ENCODE results near the gene TTC9B.
"Not testable (repeated sequence)": the region's sequence is repeated elsewhere in the genome, so short reads cannot be mapped to it uniquely, and the experiment has no call there.

TTC9B gene

DNA sequence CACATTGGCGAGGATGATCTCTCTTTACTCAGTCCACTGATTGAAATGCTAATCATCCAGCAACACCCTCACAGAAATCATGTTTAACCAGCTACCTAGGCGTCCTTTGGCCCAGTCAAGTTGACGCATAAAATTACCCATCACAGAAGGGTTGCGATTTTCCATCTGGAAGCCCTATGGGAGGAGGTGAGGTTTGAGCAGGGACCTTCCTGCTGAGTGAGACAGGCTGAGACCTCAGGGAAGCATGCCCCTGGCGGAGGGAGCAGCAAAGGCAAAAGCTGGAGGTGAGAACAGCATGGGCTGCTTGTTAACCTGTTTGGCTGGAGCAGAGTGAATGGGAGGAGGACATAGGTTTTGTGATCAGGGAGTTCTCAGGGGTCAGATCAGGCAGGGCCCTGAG, 7.3 kb downstream of the TTC9B start:
- no peak for DNase-seq

DNA sequence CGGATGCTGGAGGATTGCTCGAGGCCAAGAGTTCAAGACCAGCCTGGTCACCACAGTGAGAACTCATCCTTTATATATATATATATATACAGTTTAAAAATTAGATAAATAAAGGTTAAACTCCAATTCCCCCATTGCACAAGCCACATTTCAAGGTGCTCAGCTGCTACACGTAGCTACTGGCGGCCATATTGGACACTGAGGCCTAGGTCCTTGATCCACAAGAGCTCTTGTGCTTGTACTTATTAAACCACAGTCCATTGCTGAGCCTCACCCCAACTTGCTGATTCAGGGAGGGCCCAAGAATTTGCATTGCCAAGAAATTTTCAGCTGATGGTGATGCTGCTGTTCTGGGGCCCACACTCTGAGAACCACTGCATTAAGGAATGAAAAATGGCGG, 9.6 kb downstream of the TTC9B start:
- DNase-seq, result no peak

DNA sequence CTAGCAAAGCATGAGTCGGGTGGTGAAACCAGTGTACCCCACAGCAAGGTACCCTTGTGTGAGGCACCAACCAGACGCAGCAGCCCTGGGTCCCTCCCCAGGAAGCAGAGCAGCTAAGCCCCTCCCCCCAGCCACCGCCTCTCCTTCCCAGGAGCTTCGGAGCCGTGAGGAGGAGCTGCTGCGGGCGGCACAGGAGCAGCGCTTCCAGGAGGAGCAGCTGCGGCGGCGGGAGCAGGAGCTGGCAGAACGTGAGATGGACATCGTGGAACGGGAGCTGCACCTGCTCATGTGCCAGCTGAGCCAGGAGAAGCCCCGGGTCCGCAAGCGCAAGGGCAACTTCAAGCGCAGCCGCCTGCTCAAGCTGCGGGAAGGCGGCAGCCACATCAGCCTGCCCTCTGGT, 12.4 kb downstream of the TTC9B start:
- no peak for DNase-seq

DNA sequence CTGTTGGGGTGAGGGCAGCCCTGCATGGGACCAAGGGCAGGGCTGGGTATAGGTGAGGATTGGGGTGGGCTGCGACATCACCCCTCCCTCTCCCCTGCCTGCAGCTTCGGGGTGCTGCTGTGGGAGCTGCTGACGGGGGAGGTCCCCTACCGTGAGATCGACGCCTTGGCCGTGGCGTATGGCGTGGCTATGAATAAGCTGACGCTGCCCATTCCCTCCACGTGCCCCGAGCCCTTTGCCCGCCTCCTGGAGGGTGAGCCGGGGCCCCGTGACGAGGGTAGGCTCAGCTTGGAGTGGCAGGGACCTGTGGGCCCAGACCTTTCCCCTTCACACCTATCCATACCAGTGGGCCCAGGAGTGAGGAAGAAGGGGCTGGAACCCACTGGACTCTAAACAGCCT, 13.8 kb downstream of the TTC9B start:
- DNase-seq, result no peak

DNA sequence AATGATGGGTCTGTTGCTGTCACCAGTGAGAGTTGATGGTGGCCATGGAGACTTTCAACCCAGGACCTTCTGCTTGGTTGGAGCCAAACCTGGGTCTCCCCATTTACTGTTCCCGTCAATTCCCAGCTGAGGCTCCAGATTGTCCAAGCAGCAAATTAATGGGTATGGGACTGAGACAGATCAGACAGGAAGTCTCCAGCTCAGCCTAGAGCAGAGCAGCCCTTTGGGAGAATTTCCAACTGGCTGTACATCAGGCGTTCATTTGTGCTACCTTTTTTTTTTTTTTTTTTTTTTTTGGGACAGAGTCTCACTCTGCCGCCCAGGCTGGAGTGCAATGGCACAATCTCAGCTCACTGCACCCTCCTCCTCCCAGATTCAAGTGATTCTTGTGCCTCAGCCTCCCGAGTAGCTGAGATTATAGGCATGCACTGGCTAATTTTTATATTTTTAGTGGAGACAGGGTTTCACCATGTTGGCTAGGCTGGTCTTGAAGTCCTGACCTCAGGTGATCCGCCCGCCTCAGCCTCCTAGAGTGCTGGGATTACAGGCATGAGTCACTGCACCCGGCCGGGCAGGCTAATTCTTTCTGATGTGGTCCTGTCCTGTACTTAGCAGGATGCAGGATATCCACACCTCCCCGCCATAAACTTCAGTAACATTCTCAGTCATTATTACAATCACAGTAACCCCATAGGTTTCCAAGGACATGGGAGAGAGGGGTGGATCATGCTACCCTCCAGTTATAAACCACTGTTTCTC, 17.7 kb downstream of the TTC9B start:
- DNase-seq, result no peak

DNA sequence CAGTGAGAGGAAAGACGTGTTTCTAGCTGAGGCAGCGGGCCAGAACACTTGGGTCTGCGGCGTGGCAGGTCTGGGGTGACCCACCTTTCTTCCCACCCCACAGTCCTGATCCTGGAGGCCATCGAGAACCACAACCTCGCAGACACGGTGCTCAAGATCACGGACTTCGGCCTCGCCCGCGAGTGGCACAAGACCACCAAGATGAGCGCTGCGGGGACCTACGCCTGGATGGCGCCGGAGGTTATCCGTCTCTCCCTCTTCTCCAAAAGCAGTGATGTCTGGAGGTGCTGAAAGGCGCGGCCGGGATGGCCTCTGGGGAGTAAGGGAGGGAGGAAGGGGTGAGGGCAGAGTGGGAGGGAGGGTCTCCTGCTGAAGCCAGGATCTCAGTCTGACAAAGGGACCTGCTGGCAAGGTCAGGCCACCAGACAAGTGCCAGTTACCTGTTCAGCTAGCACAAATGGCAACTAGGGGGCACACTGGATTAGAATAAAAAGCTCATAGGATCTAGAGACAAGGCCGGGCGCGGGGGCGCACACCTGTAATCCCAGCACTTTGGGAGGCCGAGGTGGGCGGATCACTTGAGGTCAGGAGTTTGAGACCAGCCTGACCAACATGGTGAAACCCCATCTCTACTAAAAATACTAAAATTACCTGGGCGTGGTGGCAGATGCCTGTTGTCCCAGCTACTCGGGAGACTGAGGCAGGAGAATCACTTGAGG, 19.8 kb downstream of the TTC9B start:
- DNase-seq, result no peak

DNA sequence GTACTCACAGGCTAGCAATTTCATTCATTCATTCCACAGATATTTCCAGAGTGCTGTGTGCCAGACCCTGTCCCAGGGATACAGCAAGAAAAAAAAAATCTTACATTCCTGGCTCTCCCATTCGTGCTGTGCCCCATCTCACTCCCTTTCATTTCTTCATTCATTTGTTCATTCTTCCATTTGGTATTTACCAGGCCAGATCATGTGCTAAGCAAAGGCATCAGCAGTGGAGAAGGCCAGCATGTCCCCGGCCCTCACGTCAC, 24.7 kb downstream of the TTC9B start:
- DNase-seq, result no peak

DNA sequence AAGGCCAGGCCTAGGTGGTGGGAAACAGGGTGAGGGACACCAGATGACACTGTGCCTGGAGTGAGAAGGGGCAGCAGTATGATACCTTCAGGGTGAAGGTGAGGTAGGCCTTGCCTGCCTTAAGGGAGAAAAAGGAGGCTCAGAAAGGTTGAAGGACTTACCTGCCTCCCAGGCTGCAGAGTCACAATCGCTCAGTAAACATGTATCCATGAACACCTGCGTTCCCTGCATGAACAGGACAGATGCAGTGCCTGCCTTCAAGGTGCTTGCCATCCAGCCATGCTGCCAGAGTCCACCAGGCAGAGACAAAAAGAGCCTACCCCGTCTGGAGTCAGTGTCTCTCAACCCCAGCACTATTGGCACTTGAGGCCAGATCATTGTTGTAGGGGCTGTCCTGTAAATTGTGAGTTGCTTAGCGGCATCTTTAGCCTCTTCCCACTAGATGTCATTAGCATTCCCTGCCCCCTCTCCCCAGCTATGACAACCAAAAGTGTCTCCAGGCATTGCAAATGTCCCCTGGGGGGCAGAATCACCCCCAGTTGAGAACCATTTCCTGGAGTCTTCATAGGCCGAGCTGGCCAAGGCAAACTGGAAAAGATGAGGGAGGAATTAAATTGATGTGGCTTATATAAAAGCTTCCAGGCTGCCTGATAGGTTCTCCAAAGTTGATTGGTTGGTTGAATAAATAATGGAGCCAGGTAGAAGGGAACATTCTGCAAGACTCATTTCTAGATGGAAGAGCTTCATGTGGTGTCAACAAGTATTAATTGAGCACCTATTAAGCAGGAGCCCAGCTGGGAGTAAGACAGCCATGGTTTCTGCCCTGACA, 25.2 kb downstream of the TTC9B start:
- no peak for DNase-seq

DNA sequence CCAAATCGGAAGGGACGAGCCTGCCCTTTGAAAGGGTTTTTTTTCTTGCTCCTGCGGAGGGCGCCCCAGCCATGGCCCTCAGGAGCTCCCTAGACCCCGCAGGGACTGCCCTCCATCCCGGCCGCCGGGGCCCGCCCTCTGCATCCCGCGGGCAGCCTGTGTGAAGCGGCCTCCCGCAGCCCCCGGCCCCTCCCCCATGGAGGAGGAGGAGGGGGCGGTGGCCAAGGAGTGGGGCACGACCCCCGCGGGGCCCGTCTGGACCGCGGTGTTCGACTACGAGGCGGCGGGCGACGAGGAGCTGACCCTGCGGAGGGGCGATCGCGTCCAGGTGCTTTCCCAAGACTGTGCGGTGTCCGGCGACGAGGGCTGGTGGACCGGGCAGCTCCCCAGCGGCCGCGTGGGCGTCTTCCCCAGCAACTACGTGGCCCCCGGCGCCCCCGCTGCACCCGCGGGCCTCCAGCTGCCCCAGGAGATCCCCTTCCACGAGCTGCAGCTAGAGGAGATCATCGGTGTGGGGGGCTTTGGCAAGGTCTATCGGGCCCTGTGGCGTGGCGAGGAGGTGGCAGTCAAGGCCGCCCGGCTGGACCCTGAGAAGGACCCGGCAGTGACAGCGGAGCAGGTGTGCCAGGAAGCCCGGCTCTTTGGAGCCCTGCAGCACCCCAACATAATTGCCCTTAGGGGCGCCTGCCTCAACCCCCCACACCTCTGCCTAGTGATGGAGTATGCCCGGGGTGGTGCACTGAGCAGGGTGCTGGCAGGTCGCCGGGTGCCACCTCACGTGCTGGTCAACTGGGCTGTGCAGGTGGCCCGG, 26.1 kb downstream of the TTC9B start:
- no peak for DNase-seq

DNA sequence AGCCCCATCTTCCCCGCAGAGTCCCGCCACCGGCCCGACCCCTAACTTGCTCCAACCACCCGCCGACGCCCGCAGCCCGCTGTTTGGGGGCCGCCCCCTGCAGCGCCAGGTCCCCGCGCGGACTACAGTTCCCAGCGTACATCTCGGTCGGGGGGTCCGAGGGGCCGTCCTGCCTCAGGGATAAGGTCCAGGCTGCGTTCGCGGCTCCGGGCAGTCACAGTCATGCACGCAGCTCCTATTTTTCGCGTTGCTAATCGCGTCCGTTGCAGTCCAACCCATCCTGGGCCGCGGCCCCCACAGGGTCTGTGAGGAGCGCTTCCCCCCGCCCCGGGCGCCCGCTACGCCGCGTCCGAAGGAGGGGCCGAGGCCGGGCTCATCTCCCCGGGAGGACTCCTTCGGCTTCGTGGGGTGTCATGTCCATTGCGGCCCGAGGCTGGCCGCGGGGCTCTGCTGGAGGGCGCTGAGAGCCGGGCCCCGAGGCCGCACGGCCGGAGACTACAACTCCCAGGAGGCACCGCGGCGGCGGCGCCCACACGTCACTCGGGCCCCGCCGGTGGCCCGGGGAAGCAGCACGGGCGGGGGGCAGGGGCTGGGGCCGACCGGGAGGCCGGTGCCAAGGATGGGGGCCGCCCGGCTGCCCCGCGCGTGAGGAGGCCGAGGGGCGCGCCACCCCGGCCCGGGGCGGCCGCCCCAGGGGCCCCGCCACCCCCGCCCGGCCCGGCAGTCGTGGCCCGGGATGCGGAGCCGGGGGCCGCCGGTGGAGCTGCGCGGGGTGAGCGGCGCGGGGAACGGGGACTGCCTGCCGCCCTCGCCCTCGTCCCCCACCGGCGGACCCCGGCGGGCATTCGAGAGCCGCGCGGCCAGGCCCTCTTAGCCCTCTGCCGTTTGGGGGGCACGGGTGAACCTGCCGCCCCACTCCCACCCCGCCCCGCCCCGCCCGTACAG, 27.0 kb downstream of the TTC9B start, which contains the start of gene MAP3K10:
Gene MAP3K10, plus strand, starts transcription at position 536 of the 945 bp plus-strand sequence. CDS start 606 bp downstream, outside the sequence.
- DNase-seq, result no peak

DNA sequence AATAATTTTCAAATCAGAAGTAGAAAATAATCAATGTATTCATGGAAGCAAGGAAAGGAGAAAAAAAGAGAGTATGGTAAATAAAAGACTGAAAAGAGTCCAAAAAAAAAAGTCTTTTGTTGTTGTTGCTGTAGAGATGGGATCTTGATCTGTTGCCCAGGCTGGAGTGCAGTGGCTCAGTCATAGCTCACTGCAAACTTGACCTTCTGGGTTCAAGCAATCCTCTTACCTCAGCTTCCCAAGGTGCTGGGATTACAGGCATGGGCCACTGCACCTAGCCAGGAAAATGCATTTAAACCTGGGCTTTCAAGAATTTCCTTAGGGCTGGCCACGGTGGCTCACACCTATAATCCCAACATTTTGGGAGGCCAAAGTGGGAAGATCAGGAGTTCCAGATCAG, 33.9 kb downstream of the TTC9B start:
- no peak for DNase-seq

DNA sequence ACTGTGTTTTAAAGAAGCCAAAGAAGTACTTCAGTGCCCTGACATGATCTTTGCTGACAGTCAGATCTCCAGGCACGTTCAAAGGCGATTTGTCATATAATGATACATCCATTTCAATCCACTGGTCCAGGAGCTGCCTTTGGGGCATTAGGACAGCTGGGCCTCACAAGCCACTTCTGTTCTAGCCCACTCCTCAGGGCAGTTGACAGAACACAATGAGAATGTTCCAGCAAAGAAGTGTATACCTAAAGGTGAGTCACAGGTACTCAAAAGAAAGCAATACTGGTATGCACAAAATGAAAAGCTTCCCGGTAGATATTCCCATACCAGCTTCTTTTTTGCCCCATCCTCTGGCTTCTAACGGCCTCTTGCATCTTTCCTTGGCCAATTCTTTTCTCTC, 39.4 kb downstream of the TTC9B start:
- no peak for DNase-seq

DNA sequence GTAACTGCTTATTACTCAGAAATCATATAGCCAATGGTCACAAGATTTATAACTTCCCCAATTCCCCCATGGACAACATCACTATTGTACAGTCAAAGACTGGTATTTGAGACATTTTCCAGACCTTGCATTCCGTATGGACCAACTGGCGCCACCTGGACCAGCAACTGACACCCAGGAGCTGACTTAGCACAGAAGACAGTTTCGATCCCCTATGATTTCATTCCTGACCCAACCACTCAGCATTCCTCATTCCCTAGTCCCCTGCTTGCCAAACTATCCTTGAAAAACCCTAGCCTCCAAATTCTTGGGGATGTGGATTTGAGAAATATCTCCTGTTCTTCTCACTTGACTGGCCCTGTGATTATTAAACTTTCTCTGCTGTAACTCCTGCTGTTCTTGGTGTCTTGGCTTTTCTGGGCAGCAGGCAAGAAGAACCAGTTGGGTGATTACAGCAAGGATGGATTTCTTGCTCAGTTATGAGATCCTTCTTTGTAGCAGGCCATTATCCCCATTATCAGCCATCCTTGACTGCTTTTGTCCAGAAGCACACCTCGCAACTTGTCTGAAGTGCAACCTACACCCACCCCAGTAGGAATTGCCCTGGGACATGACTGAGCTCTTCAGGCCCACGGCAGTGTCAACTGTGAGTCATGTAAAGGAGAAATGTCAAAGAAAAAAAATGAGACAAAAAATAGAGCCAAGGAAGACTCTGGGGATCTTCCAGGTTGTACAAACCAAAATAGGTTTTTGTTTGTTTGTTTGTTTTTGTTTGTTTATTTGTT, 40.7 kb downstream of the TTC9B start:
- DNase-seq, result no peak

DNA sequence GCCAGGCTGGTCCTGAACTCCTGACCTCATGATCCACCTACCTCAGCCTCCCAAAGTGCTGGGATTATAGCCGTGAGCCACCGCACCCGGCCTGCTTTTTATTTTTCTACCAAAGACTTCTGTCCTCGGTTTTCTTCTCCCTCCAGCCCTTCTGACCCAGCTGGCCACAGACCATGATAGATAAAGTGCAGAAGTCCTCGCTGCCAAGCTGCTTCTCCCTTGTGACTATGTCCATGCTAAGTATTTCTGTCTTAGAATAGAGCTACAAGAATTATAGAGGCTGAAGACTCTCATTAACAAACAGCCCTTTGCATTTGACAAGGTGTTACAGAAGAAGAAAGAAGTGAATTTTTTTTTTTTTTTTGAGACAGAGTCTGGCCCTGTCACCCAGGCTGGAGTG, 42.4 kb downstream of the TTC9B start:
- DNase-seq, result no peak

DNA sequence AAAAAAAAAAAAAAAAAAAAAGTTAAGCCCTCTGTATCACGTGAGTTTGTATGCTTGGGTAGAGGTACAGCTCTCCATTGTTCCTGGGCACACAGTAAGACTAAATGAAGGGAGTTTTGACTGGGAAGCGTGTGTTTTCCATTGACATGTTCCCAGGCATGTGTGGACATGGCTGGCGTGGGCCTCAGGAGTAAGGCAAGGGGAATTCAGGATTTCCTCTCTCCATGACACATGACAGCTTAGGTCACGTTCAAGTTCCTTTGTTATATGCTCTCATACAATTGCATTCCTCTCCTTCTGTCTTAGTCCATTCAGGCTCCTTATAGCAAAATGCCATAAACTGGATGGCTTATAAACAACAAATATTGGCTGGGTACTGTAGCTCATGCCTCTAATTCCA, 44.1 kb downstream of the TTC9B start:
- no peak for DNase-seq

DNA sequence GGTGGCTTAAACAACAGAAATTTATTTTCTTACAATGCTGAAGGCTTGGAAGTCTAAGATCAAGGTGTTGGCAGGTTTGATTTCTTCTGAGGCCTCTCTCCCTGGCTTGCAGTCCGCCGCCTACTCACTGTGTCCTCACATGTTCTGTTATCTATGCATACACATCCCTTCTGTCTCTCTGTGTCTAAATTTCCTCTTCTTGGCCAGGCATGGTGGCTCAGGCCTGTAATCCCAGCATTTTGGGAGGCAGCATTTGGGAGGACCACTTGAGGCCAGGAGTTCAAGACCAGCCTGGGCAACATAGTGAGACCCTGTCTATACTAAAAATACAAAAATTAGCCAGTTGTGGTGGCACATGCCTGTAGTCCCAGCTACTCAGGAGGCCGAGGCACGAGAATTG, 46.9 kb downstream of the TTC9B start:
- not testable (repeated sequence) for DNase-seq

DNA sequence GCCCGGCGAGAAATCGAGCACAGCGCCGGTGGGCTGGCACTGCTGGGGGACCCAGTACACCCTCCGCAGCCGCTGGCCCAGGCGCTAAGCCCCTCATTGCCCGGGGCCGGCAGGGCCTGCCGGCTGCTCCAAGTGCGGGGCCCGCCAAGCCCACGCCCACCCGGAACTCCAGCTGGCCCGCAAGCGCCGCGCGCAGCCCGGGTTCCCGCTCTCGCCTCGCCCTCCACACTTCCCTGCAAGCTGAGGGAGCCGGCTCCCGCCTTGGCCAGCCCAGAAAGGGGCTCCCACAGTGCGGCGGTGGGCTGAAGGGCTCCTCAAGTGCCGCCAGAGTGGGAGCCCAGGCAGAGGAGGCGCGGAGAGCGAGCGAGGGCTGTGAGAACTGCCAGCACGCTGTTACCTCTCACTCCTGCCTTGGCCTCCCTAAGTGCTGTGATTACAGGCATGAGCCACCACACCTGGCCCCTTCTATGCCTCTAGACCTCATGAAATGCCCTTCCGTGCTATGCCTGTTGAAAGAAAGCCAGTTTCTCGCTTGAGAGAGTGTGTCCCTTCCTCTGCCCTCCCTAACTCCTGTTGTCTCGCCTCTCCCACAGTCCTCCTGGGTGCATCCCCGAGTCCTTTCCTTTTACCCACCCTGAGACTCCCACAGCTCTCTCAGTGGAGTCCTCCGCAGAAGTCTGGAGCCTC, 47.7 kb downstream of the TTC9B start:
- DNase-seq, result not testable (repeated sequence)

DNA sequence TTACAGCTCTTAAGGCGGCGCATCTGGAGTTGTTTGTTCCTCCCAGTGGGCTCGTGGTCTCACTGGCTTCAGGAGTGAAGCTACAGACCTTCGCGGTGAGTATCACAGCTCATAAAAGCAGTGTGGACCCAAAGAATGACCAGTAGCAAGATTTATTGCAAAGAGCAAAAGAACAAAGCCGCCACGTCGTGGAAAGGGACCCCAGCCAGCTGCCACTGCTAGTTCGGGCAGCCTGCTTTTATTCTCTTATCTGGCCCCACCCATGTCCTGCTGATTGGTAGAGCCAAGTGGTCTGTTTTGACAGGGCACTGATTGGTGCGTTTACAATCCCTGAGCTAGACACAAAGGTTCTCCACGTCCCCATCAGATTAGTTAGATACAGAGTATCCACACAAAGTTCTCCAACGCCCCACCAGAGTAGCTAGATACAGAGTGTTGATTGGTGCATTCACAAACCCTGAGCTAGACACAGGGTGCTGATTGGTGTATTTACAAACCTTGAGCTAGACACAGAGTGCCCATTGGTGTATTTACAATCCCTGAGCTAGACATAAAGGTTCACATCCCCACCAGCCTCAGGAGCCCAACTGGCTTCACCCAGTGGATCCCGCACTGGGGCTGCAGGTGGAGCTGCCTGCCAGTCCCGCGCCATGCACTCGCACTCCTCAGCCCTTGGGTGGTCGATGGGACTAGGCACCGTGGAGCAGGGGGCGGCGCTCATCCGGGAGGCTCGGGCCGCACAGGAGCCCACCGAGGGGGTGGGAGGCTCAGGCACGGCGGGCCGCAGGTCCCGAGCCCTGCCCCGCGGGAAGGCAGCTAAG, 48.5 kb downstream of the TTC9B start:
- DNase-seq, result not testable (repeated sequence)

All from NCI-H446 treated with DMSO at 0.1 percent for 48 hours (cell line).